ENCODE measurements around the gene LDHB.

The LDHB gene

DNA sequence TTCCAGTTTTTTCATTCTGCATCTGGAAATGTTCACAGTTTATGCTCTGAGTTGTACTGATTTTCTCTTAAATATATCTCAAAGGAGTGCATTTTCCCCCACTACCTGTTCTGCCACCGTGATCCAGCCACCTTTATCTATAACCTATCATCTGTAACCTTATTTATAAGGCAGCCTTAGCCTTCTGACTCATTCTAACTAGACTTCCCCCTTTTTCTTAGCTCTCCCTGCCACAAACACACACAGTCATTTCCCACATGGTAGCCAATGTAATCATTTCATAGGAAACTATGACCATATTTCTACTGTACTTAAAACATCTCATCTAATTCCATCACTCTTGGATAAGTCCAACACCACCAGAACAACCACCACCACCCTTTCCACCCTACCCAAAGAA lies 42.2 kb downstream of the LDHB start:
- H3K36me3 ChIP-seq (ENCODE audit: control insufficient read depth in 2 of 2, insufficient read depth in 1 of 2, low read length in 2 of 2) = no peaks in the 10 kb centered on the region
- no peak for TF ChIP-seq KLF16 (tag by site-specific recombination; IDR thresholded peaks at IDR 0.05)
- TF ChIP-seq, protein P1, sequence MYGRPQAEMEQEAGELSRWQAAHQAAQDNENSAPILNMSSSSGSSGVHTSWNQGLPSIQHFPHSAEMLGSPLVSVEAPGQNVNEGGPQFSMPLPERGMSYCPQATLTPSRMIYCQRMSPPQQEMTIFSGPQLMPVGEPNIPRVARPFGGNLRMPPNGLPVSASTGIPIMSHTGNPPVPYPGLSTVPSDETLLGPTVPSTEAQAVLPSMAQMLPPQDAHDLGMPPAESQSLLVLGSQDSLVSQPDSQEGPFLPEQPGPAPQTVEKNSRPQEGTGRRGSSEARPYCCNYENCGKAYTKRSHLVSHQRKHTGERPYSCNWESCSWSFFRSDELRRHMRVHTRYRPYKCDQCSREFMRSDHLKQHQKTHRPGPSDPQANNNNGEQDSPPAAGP (tag by site-specific recombination; IDR thresholded peaks at IDR 0.05) = no peak
- TF ChIP-seq ZNF610 (tag by site-specific recombination; IDR thresholded peaks at IDR 0.05; ENCODE audit: borderline replicate concordance) = no peak
- TF ChIP-seq ZNF514 (tag by site-specific recombination; IDR thresholded peaks at IDR 0.05) = no peak
- no peak for TF ChIP-seq ZXDB (tag by site-specific recombination; IDR thresholded peaks at IDR 0.05)
- no peak for TF ChIP-seq ZNF335 (tag by site-specific recombination; conservative IDR thresholded peaks at IDR 0.05)
- TF ChIP-seq EGR2 (tag by site-specific recombination; IDR thresholded peaks at IDR 0.05; ENCODE audit: low read depth) = no peak
- H3K27ac ChIP-seq (ENCODE audit: extremely low read depth, low read depth, low read length) = no peak overlapping the region
- POLR2A ChIA-PET = no interaction called here
- CTCF ChIA-PET = interaction anchor here (0.7 kb wide), 1 partner anchor 24 kb away, joined by 5 read pairs; no protein-coding TSS in a partner anchor
- no peak overlapping the region for H3K4me3 ChIP-seq (ENCODE audit: low read depth, low read length)
- H3K9me3 ChIP-seq (ENCODE audit: control insufficient read depth, insufficient read depth, low read depth, low read length) = no peaks in the 10 kb centered on the region; the same call in 1 of the 2 replicates
- no peaks in the 10 kb centered on the region for H3K4me1 ChIP-seq (ENCODE audit: control insufficient read depth, insufficient read depth, low read length)

DNA sequence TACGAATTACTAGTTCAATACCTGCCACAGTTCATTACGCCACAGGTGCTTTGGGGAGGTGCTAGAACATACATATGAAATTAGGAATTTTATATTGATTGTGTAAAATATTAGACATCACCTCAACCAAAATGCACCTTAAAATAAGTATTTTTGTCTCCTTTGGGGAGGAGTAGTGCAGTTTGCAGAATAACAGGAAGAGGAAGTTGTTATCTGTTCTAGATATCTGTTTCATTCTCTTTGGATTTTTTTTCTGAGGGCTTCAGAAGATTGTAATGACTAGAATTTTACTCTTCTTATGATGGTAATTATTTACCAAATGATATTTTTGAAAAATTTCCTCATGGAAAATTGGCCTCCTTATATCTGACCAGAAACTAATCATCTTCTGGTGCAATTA lies 43.1 kb downstream of the LDHB start:
- ChIA-PET CTCF (no interaction called here), POLR2A (no interaction called here)
- H3K36me3 ChIP-seq (ENCODE audit: control insufficient read depth in 2 of 2, insufficient read depth in 1 of 2, low read length in 2 of 2) = no peaks in the 10 kb centered on the region
- no peaks in the 10 kb centered on the region for H3K9me3 ChIP-seq (ENCODE audit: control insufficient read depth, insufficient read depth, low read depth, low read length)
- TF ChIP-seq ZBTB20 (tag by site-specific recombination; IDR thresholded peaks at IDR 0.05) (no peak), ZNF146 (tag by site-specific recombination; IDR thresholded peaks at IDR 0.05) (no peak), ZNF843 (tag by site-specific recombination; IDR thresholded peaks at IDR 0.05) (no peak)
- TF ChIP-seq, protein P2, sequence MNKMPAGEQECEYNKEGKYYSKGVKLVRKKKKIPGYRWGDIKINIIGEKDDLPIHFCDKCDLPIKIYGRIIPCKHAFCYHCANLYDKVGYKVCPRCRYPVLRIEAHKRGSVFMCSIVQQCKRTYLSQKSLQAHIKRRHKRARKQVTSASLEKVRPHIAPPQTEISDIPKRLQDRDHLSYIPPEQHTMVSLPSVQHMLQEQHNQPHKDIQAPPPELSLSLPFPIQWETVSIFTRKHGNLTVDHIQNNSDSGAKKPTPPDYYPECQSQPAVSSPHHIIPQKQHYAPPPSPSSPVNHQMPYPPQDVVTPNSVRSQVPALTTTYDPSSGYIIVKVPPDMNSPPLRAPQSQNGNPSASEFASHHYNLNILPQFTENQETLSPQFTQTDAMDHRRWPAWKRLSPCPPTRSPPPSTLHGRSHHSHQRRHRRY (tag by site-specific recombination; IDR thresholded peaks at IDR 0.05) = no peak
- TF ChIP-seq, protein P3, sequence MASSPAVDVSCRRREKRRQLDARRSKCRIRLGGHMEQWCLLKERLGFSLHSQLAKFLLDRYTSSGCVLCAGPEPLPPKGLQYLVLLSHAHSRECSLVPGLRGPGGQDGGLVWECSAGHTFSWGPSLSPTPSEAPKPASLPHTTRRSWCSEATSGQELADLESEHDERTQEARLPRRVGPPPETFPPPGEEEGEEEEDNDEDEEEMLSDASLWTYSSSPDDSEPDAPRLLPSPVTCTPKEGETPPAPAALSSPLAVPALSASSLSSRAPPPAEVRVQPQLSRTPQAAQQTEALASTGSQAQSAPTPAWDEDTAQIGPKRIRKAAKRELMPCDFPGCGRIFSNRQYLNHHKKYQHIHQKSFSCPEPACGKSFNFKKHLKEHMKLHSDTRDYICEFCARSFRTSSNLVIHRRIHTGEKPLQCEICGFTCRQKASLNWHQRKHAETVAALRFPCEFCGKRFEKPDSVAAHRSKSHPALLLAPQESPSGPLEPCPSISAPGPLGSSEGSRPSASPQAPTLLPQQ (tag by site-specific recombination; IDR thresholded peaks at IDR 0.05) = no peak
- no peak overlapping the region for H3K27ac ChIP-seq (ENCODE audit: extremely low read depth, low read depth, low read length)
- H3K4me1 ChIP-seq (ENCODE audit: control insufficient read depth, insufficient read depth, low read length) = no peaks in the 10 kb centered on the region
- H3K4me3 ChIP-seq (ENCODE audit: low read depth, low read length) = no peak overlapping the region

DNA sequence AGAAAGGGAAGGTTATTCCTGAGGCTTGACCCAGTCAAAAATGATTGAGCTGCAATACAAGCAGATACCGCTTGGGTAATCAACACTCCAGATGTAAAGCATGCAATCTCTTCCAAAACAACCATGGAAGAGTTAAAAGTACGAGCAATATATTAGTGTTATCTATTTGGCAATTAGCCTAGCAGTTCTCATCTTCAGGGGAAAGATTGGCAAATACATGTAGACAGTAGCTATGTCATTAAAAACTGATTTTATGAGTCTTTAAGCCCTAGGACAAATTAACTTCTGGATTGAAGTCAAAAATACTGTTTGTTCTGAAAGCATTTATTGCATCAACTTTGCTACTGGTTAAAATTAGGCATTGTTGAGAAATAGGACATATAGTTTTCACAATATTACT lies 43.7 kb downstream of the LDHB start:
- Histone ChIP-seq H3K27ac (ENCODE audit: extremely low read depth, low read depth, low read length) (no peak overlapping the region), H3K9me3 (ENCODE audit: control insufficient read depth, insufficient read depth, low read depth, low read length) (no peaks in the 10 kb centered on the region), H3K36me3 (ENCODE audit: control insufficient read depth in 2 of 2, insufficient read depth in 1 of 2, low read length in 2 of 2) (no peaks in the 10 kb centered on the region), H3K4me3 (ENCODE audit: low read depth, low read length) (no peak overlapping the region), H3K4me1 (ENCODE audit: control insufficient read depth, insufficient read depth, low read length) (no peaks in the 10 kb centered on the region)
- ChIA-PET POLR2A (no interaction called here), CTCF (interaction anchor here (0.8 kb wide), 1 partner anchor 8 kb away, joined by 6 read pairs; no protein-coding TSS in a partner anchor)
- TF ChIP-seq ZNF610 (tag by site-specific recombination; IDR thresholded peaks at IDR 0.05; ENCODE audit: borderline replicate concordance) = no peak
- TF ChIP-seq KLF9 (tag by site-specific recombination; IDR thresholded peaks at IDR 0.05; ENCODE audit: low read depth) = no peak
- TF ChIP-seq ZNF2 (tag by site-specific recombination; IDR thresholded peaks at IDR 0.05) = no peak
- peak; percentile 66; the same call in 1 of the 2 replicates for TF ChIP-seq ZNF660 (tag by site-specific recombination; IDR thresholded peaks at IDR 0.05)
- TF ChIP-seq, protein P4, sequence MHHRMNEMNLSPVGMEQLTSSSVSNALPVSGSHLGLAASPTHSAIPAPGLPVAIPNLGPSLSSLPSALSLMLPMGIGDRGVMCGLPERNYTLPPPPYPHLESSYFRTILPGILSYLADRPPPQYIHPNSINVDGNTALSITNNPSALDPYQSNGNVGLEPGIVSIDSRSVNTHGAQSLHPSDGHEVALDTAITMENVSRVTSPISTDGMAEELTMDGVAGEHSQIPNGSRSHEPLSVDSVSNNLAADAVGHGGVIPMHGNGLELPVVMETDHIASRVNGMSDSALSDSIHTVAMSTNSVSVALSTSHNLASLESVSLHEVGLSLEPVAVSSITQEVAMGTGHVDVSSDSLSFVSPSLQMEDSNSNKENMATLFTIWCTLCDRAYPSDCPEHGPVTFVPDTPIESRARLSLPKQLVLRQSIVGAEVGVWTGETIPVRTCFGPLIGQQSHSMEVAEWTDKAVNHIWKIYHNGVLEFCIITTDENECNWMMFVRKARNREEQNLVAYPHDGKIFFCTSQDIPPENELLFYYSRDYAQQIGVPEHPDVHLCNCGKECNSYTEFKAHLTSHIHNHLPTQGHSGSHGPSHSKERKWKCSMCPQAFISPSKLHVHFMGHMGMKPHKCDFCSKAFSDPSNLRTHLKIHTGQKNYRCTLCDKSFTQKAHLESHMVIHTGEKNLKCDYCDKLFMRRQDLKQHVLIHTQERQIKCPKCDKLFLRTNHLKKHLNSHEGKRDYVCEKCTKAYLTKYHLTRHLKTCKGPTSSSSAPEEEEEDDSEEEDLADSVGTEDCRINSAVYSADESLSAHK (tag by site-specific recombination; IDR thresholded peaks at IDR 0.05) = no peak
- TF ChIP-seq IKZF3 (tag by site-specific recombination; IDR thresholded peaks at IDR 0.05) = no peak
- TF ChIP-seq, protein P5, sequence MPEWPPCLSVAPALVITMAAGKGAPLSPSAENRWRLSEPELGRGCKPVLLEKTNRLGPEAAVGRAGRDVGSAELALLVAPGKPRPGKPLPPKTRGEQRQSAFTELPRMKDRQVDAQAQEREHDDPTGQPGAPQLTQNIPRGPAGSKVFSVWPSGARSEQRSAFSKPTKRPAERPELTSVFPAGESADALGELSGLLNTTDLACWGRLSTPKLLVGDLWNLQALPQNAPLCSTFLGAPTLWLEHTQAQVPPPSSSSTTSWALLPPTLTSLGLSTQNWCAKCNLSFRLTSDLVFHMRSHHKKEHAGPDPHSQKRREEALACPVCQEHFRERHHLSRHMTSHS (tag by site-specific recombination; IDR thresholded peaks at IDR 0.05) = no peak
- TF ChIP-seq ZBTB17 (tag by site-specific recombination; IDR thresholded peaks at IDR 0.05) = no peak
- TF ChIP-seq, protein P6, sequence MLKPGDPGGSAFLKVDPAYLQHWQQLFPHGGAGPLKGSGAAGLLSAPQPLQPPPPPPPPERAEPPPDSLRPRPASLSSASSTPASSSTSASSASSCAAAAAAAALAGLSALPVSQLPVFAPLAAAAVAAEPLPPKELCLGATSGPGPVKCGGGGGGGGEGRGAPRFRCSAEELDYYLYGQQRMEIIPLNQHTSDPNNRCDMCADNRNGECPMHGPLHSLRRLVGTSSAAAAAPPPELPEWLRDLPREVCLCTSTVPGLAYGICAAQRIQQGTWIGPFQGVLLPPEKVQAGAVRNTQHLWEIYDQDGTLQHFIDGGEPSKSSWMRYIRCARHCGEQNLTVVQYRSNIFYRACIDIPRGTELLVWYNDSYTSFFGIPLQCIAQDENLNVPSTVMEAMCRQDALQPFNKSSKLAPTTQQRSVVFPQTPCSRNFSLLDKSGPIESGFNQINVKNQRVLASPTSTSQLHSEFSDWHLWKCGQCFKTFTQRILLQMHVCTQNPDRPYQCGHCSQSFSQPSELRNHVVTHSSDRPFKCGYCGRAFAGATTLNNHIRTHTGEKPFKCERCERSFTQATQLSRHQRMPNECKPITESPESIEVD (tag by site-specific recombination; IDR thresholded peaks at IDR 0.05) = peak; percentile 22; the same call in 1 of the 2 replicates
